H9 (cell line): ENCODE data around the gene DCDC2C. TPM values are rescaled to one million over a fixed set of nuclear protein-coding genes. Genes with fewer than 3 reads are reported as not detected.

Experiments
- DNase-seq: peaks from one replicate; pipeline ENCODE4 v3.0.0-alpha.2; 2017
- H2AFZ ChIP-seq: one replicate; pipeline ENCODE4 v1.6.1; 2013; ENCODE audit warnings: mild to moderate bottlenecking, low read length, control low read depth, moderate library complexity
- H2AK5ac ChIP-seq: 2 replicates; pipeline ENCODE4 v1.6.1; 2013; ENCODE audit warnings: low read length, control low read depth, mixed read lengths; ENCODE audit not compliant: insufficient read length
- H2BK120ac ChIP-seq: one replicate; pipeline ENCODE4 v1.6.1; 2013; ENCODE audit warnings: low read depth, mild to moderate bottlenecking, low read length, control low read depth, inconsistent platforms; ENCODE audit not compliant: poor library complexity, severe bottlenecking
- H2BK12ac ChIP-seq: 2 replicates; pipeline ENCODE4 v1.6.1; 2013; ENCODE audit warnings: low read length, control low read depth, mixed read lengths, low read depth; ENCODE audit not compliant: insufficient read length
- H2BK15ac ChIP-seq: 2 replicates; pipeline ENCODE4 v1.6.1; 2013; ENCODE audit warnings: low read depth, low read length, control low read depth
- H2BK20ac ChIP-seq: one replicate; pipeline ENCODE4 v1.6.1; 2013; ENCODE audit warnings: low read depth, mild to moderate bottlenecking, low read length, control low read depth, inconsistent platforms; ENCODE audit not compliant: poor library complexity, severe bottlenecking
- H2BK5ac ChIP-seq: 2 replicates; pipeline ENCODE4 v1.6.1; 2013; ENCODE audit warnings: low read length, control low read depth, mixed read lengths; ENCODE audit not compliant: insufficient read length
- H3K14ac ChIP-seq: 2 replicates; pipeline ENCODE4 v1.6.1; 2013; ENCODE audit warnings: low read length, control low read depth; ENCODE audit not compliant: insufficient read depth
- H3K18ac ChIP-seq: 2 replicates; pipeline ENCODE4 v1.6.1; 2013; ENCODE audit warnings: low read depth, mild to moderate bottlenecking, mixed read lengths, low read length, control low read depth; ENCODE audit not compliant: insufficient read length
- H3K23ac ChIP-seq: 2 replicates; pipeline ENCODE4 v1.6.1; 2013; ENCODE audit warnings: low read length, control low read depth, mixed read lengths, low read depth; ENCODE audit not compliant: insufficient read length
- H3K23me2 ChIP-seq: 2 replicates; pipeline ENCODE4 v1.6.1; 2013; ENCODE audit warnings: low read depth, mild to moderate bottlenecking, mixed read lengths, low read length, control low read depth; ENCODE audit not compliant: insufficient read length, poor library complexity, severe bottlenecking
- H3K27ac ChIP-seq: 2 replicates; pipeline ENCODE4 v1.5.1; 2013; ENCODE audit warnings: low read length, control low read depth, mixed read lengths, low read depth; ENCODE audit not compliant: insufficient read length
- H3K27me3 ChIP-seq: 2 replicates; pipeline ENCODE4 v1.6.1; 2013; ENCODE audit warnings: low read length, control low read depth, inconsistent platforms; ENCODE audit not compliant: insufficient read depth
- H3K4ac ChIP-seq: 2 replicates; pipeline ENCODE4 v1.6.1; 2013; ENCODE audit warnings: low read depth, mild to moderate bottlenecking, control low read depth, inconsistent platforms, low read length, moderate library complexity
- H3K4me1 ChIP-seq: 2 replicates; pipeline ENCODE4 v1.6.1; 2013; ENCODE audit warnings: low read length, control low read depth, inconsistent platforms; ENCODE audit not compliant: insufficient read depth
- H3K4me2 ChIP-seq: 2 replicates; pipeline ENCODE4 v1.6.1; 2013; ENCODE audit warnings: low read length, control low read depth, mixed read lengths; ENCODE audit not compliant: insufficient read length, insufficient read depth
- H3K56ac ChIP-seq: 2 replicates; pipeline ENCODE4 v1.6.1; 2013; ENCODE audit warnings: low read depth, mild to moderate bottlenecking, mixed read lengths, low read length, control low read depth; ENCODE audit not compliant: insufficient read length
- H3K79me1 ChIP-seq: 2 replicates; pipeline ENCODE4 v1.6.1; 2013; ENCODE audit warnings: low read depth, mild to moderate bottlenecking, moderate library complexity, low read length, control low read depth, inconsistent platforms; ENCODE audit not compliant: insufficient read depth, poor library complexity, severe bottlenecking
- H3K79me2 ChIP-seq: 2 replicates; pipeline ENCODE4 v1.6.1; 2013; ENCODE audit warnings: low read length, control low read depth, inconsistent platforms; ENCODE audit not compliant: insufficient read depth
- H3K9ac ChIP-seq: 2 replicates; pipeline ENCODE4 v1.6.1; 2013; ENCODE audit warnings: low read length, control low read depth, mixed read lengths; ENCODE audit not compliant: insufficient read length; ENCODE audit errors: extremely low read depth
- H3K9me3 ChIP-seq: one replicate; pipeline ENCODE4 v1.6.1; 2013; ENCODE audit warnings: low read depth, low read length, inconsistent platforms; ENCODE audit not compliant: control insufficient read depth
- H3T11ph ChIP-seq: one replicate; pipeline ENCODE4 v1.6.1; 2013; ENCODE audit warnings: mild to moderate bottlenecking, low read length, control low read depth, inconsistent platforms
- H4K20me1 ChIP-seq: one replicate; pipeline ENCODE4 v1.6.1; 2013; ENCODE audit not compliant: control insufficient read depth, insufficient read length, insufficient read depth
- H4K5ac ChIP-seq: 2 replicates; pipeline ENCODE4 v1.6.1; 2013; ENCODE audit warnings: low read depth, mild to moderate bottlenecking, mixed read lengths, low read length, control low read depth; ENCODE audit not compliant: insufficient read length
- H4K8ac ChIP-seq: replicated peaks from 2 replicates; pipeline ENCODE4 v1.6.1; 2013; ENCODE audit warnings: low read length, control low read depth, mixed read lengths, low read depth; ENCODE audit not compliant: insufficient read length
- H4K91ac ChIP-seq: 2 replicates; pipeline ENCODE4 v1.6.1; 2013; ENCODE audit warnings: low read depth, mild to moderate bottlenecking, moderate library complexity, mixed read lengths, low read length, control low read depth; ENCODE audit not compliant: insufficient read length
- H3K27ac Mint-ChIP-seq, 3 experiments: 2 replicates in 2 of 3; 3 replicates in 1 of 3; pipeline ENCODE4 v1.8.0; 2020 to 2021; ENCODE audit warnings: mixed read lengths in 3 of 3, mild to moderate bottlenecking in 1 of 3, moderate library complexity in 1 of 3
- H3K27me3 Mint-ChIP-seq: 2 replicates; pipeline ENCODE4 v1.8.0; 2021; ENCODE audit warnings: low read depth, mild to moderate bottlenecking, moderate library complexity, mixed read lengths
- H3K36me3 Mint-ChIP-seq, 3 experiments: 2 replicates in 2 of 3; 3 replicates in 1 of 3; pipeline ENCODE4 v1.8.0; 2020 to 2021; ENCODE audit warnings: low read depth in 3 of 3, mixed read lengths in 3 of 3; ENCODE audit not compliant: insufficient read depth in 1 of 3
- H3K4me1 Mint-ChIP-seq, 2 experiments: 2 replicates each; pipeline ENCODE4 v1.8.0; 2020; ENCODE audit warnings: mixed read lengths in 2 of 2
- H3K4me3 Mint-ChIP-seq, 2 experiments: 2 replicates in 1 of 2; 3 replicates in 1 of 2; pipeline ENCODE4 v1.8.0; 2020 to 2021; ENCODE audit warnings: mild to moderate bottlenecking in 2 of 2, mixed read lengths in 2 of 2, moderate library complexity in 1 of 2
- H3K9me3 Mint-ChIP-seq, 2 experiments: 2 replicates in 1 of 2; 3 replicates in 1 of 2; pipeline ENCODE4 v1.8.0; 2020; ENCODE audit warnings: mild to moderate bottlenecking in 2 of 2, mixed read lengths in 2 of 2, moderate library complexity in 1 of 2
- WGBS: extraction: QIAGEN DNeasy Blood & Tissue Kit; methylation state at CpG from one replicate; pipeline ENCODE4 v1.1.7; 2013; ENCODE audit warnings: missing lambda C conversion rate, low lambda C conversion rate, mixed read lengths; ENCODE audit not compliant: insufficient read length; ENCODE audit errors: extremely low coverage; 5-methylcytosine and 5-hydroxymethylcytosine counted together
- total RNA-seq: library from RNA; stranded (reverse); gene quantifications from 2 replicates; pipeline ENCODE4 v1.2.1, GENCODE V29; 2021
- TF ChIP-seq, protein P1 (sequence below): fragments of 200-600 bp; sonication (generic); conservative IDR thresholded peaks from 3 replicates; pipeline ENCODE4 v1.8.0; 2021; ENCODE audit warnings: antibody characterized with exemption, mild to moderate bottlenecking

Gene DCDC2C
- total RNA-seq, 1 experiment from 2014 or later: not detected

DNA sequence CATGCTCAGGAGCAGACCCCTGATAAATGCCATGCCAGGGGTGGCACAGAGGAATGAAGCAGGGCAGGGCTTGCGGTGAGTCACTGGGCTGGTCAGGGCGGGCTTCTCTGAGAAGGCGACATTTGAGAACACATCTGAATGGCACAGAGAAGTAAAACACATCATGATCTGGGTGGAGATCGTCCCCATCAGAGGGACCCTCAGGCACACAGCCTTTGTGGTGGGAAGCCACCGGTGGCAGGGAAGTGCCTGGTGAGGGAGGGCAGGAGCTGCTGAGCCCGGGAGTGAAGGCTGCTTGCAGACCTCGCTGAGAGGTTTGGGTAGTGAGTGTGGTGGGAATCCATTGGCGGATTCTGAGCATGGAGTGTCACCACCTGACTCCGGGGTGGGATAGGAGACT is 44.5 kb downstream of the DCDC2C start:
- Histone ChIP-seq H3K9ac (no peak overlapping the region), H2AFZ (no peak overlapping the region), H2BK5ac (no peak overlapping the region), H4K5ac (no peak overlapping the region), H3K4ac (no peak overlapping the region), H2BK20ac (no peak overlapping the region), H3K18ac (no peak overlapping the region), H4K20me1 (no peaks in the 10 kb centered on the region), H4K8ac (no peak overlapping the region), H3K4me1 (no peaks in the 10 kb centered on the region), H2BK12ac (no peak overlapping the region), H3K4me2 (no peak overlapping the region), H3K9me3 (no peaks in the 10 kb centered on the region), H3K79me2 (no peaks in the 10 kb centered on the region), H3T11ph (no peak overlapping the region), H3K14ac (no peak overlapping the region; the same call in 1 of the 2 replicates), H3K23ac (no peak overlapping the region), H3K56ac (no peak overlapping the region), H3K27me3 (no peaks in the 10 kb centered on the region), H2BK120ac (no peak overlapping the region), H4K91ac (no peak overlapping the region), H2AK5ac (no peak overlapping the region), H3K23me2 (no peaks in the 10 kb centered on the region), H3K27ac (no peak overlapping the region), H2BK15ac (no peak overlapping the region), H3K79me1 (no peaks in the 10 kb centered on the region)
- no CpG with 5 or more reads among the region's 9 CpGs for WGBS
- H3K4me3 Mint-ChIP-seq: no peak overlapping the region
- DNase-seq: peak; percentile 15
- TF ChIP-seq, protein P1, sequence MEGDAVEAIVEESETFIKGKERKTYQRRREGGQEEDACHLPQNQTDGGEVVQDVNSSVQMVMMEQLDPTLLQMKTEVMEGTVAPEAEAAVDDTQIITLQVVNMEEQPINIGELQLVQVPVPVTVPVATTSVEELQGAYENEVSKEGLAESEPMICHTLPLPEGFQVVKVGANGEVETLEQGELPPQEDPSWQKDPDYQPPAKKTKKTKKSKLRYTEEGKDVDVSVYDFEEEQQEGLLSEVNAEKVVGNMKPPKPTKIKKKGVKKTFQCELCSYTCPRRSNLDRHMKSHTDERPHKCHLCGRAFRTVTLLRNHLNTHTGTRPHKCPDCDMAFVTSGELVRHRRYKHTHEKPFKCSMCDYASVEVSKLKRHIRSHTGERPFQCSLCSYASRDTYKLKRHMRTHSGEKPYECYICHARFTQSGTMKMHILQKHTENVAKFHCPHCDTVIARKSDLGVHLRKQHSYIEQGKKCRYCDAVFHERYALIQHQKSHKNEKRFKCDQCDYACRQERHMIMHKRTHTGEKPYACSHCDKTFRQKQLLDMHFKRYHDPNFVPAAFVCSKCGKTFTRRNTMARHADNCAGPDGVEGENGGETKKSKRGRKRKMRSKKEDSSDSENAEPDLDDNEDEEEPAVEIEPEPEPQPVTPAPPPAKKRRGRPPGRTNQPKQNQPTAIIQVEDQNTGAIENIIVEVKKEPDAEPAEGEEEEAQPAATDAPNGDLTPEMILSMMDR: no peak
- no peaks in the 10 kb centered on the region for H3K4me1 Mint-ChIP-seq
- peaks cover 14% of the 10 kb centered on the region for H3K27me3 Mint-ChIP-seq
- peak overlapping the region in 1 of 3 experiments; percentile 16; a peak in 1 of 7 replicates for H3K27ac Mint-ChIP-seq
- H3K36me3 Mint-ChIP-seq: no peaks in the 10 kb centered on the region
- H3K9me3 Mint-ChIP-seq: no peaks in the 10 kb centered on the region
